Thyroid gland (tissue), 4 donors: ENCODE data around the gene ELAC2. TPM values are rescaled to one million over a fixed set of nuclear protein-coding genes. Genes with fewer than 3 reads are reported as not detected.
A peak's percentile ranks its signal among the peaks of the same experiment; 100 is the strongest.

ENCODE experiments used
- DNase-seq, 2 donors: peaks; one replicate each; pipeline ENCODE4 v3.0.0-alpha.2; 2019
- H3K27ac ChIP-seq, 3 donors: fragments of 200-600 bp; sonication (generic); 1 replicate in 2 of 3; 2 replicates in 1 of 3; pipeline ENCODE4 v1.5.1; 2016 to 2019; ENCODE audit warnings: mild to moderate bottlenecking in 1 of 3, moderate library complexity in 1 of 3
- H3K27me3 ChIP-seq: fragments of 200-600 bp; sonication (generic); one replicate; pipeline ENCODE4 v1.5.1; 2019
- H3K36me3 ChIP-seq, 2 donors: fragments of 200-600 bp; sonication (generic); one replicate each; pipeline ENCODE4 v1.5.1; 2016 to 2019
- H3K4me1 ChIP-seq, 2 donors: fragments of 200-600 bp; sonication (generic); one replicate each; pipeline ENCODE4 v1.5.1; 2017 to 2019
- H3K4me3 ChIP-seq, 3 donors: fragments of 200-600 bp; sonication (generic); replicated peaks in 1 of 3; 1 replicate in 2 of 3; 2 replicates in 1 of 3; pipeline ENCODE4 v1.5.1; 2016; ENCODE audit warnings: mild to moderate bottlenecking in 1 of 3
- H3K9me3 ChIP-seq: fragments of 200-600 bp; sonication (generic); one replicate; pipeline ENCODE4 v1.5.1; 2017
- POLR2A ChIP-seq, 2 donors: fragments of 450-650 bp; IDR thresholded peaks; one replicate each; pipeline ENCODE4 v1.6.1; 2017; ENCODE audit warnings: antibody characterized with exemption in 2 of 2, mild to moderate bottlenecking in 2 of 2, moderate library complexity in 1 of 2
- WGBS, 2 donors: methylation state at CpG; one replicate each; pipeline ENCODE4 v1.1.5; 2017; 5-methylcytosine and 5-hydroxymethylcytosine counted together
- intact Hi-C: fragments of 100-400 bp; cut with DNase I; formaldehyde crosslinking; loops from one replicate; pipeline ENCODE4 v1.15.1; 2023
- total RNA-seq, 4 donors: library from RNA; depleted of rRNA; stranded (reverse); fragments of >200 nt; gene quantifications; one replicate each; pipeline ENCODE4 v1.2.3, GENCODE V29; 2016
- TF ChIP-seq, protein P1 (sequence below), 6 experiments: fragments of 200-600 bp in 3 of 6; fragments of 450-650 bp in 3 of 6; sonication (generic) in 3 of 6; IDR thresholded peaks; one replicate each; pipeline ENCODE4 v1.5.1; 2016 to 2019; ENCODE audit warnings: antibody characterized with exemption in 6 of 6, mild to moderate bottlenecking in 2 of 6, inconsistent platforms in 1 of 6, moderate library complexity in 1 of 6

The ELAC2 gene
- total RNA-seq, 4 donors from 2014 or later = 46.6 to 88.9 (median 84.6) TPM

DNA sequence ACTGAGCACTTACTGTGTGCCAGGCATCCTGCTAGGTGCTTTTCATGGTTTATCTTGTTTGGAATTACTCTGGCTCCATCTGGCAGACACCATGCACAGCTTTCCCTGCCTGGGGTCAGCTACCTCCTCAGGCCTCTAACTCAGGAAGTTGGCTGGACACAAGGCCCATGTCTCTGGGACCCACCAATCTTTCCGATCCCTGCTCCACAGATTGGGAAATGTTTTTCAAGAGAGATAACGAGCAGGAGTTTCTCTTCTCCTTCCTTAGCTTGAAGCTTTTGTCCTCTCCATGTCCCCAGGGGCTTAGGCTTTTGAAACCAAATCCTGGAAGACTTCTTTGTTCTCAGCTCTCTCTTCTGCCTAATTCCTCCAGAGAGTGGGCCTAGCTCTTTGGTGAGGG, 11.5 kb upstream of the ELAC2 start:
- Histone ChIP-seq H3K27me3 (no peaks in the 10 kb centered on the region), H3K27ac (no peak overlapping the region), H3K4me1 (no peaks in the 10 kb centered on the region), H3K4me3 (no peak overlapping the region), H3K36me3 (no peaks in the 10 kb centered on the region), H3K9me3 (no peaks in the 10 kb centered on the region)
- DNase-seq = no peak
- 58 to 63% methylated on average over 2 of the region's 2 CpGs for WGBS, 2 donors
- TF ChIP-seq, protein P1, sequence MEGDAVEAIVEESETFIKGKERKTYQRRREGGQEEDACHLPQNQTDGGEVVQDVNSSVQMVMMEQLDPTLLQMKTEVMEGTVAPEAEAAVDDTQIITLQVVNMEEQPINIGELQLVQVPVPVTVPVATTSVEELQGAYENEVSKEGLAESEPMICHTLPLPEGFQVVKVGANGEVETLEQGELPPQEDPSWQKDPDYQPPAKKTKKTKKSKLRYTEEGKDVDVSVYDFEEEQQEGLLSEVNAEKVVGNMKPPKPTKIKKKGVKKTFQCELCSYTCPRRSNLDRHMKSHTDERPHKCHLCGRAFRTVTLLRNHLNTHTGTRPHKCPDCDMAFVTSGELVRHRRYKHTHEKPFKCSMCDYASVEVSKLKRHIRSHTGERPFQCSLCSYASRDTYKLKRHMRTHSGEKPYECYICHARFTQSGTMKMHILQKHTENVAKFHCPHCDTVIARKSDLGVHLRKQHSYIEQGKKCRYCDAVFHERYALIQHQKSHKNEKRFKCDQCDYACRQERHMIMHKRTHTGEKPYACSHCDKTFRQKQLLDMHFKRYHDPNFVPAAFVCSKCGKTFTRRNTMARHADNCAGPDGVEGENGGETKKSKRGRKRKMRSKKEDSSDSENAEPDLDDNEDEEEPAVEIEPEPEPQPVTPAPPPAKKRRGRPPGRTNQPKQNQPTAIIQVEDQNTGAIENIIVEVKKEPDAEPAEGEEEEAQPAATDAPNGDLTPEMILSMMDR (IDR thresholded peaks at IDR 0.05) = no peak
- TF ChIP-seq POLR2A (IDR thresholded peaks at IDR 0.05) = no peak
- intact Hi-C loops = no loop called here

- intact Hi-C loops = no loop called here
Measured at GRCh38 chr17:13027246-13027645, 9.4 kb upstream of the ELAC2 start.

GRCh38 chr17:13025687-13026086, 7.9 kb upstream of the ELAC2 start:
- no peak for TF ChIP-seq POLR2A (IDR thresholded peaks at IDR 0.05)
- TF ChIP-seq, protein P1 (IDR thresholded peaks at IDR 0.05) = no peak
- Histone ChIP-seq H3K36me3 (no peaks in the 10 kb centered on the region), H3K4me3 (no peak overlapping the region), H3K27ac (no peak overlapping the region), H3K4me1 (no peaks in the 10 kb centered on the region), H3K9me3 (no peaks in the 10 kb centered on the region), H3K27me3 (no peaks in the 10 kb centered on the region)
- no peak for DNase-seq
- intact Hi-C loops = no loop called here

More at GRCh38 chr17:13027246-13027645, 9.4 kb upstream of the ELAC2 start:
- Histone ChIP-seq H3K4me3 (no peak overlapping the region), H3K27ac (no peak overlapping the region), H3K27me3 (no peaks in the 10 kb centered on the region), H3K36me3 (no peaks in the 10 kb centered on the region), H3K4me1 (no peaks in the 10 kb centered on the region), H3K9me3 (no peaks in the 10 kb centered on the region)
- WGBS, 2 donors = 88 to 95% methylated on average over 5 of the region's 5 CpGs
- no peak for DNase-seq
- TF ChIP-seq POLR2A (IDR thresholded peaks at IDR 0.05) = no peak
- TF ChIP-seq, protein P1 (IDR thresholded peaks at IDR 0.05) = no peak

- no peak overlapping the region for H3K4me3 ChIP-seq
- H3K27ac ChIP-seq = no peak overlapping the region
- no peaks in the 10 kb centered on the region for H3K36me3 ChIP-seq
- 81 to 82% methylated on average over 5 of the region's 5 CpGs for WGBS, 2 donors
- H3K9me3 ChIP-seq = no peaks in the 10 kb centered on the region
- H3K27me3 ChIP-seq = no peaks in the 10 kb centered on the region
- no peak for DNase-seq
- intact Hi-C loops = no loop called here
- no peaks in the 10 kb centered on the region for H3K4me1 ChIP-seq
- TF ChIP-seq, protein P1 (IDR thresholded peaks at IDR 0.05) = no peak
- TF ChIP-seq POLR2A (IDR thresholded peaks at IDR 0.05) = no peak
Measured at GRCh38 chr17:13025258-13025627, 7.4 kb upstream of the ELAC2 start.

DNA sequence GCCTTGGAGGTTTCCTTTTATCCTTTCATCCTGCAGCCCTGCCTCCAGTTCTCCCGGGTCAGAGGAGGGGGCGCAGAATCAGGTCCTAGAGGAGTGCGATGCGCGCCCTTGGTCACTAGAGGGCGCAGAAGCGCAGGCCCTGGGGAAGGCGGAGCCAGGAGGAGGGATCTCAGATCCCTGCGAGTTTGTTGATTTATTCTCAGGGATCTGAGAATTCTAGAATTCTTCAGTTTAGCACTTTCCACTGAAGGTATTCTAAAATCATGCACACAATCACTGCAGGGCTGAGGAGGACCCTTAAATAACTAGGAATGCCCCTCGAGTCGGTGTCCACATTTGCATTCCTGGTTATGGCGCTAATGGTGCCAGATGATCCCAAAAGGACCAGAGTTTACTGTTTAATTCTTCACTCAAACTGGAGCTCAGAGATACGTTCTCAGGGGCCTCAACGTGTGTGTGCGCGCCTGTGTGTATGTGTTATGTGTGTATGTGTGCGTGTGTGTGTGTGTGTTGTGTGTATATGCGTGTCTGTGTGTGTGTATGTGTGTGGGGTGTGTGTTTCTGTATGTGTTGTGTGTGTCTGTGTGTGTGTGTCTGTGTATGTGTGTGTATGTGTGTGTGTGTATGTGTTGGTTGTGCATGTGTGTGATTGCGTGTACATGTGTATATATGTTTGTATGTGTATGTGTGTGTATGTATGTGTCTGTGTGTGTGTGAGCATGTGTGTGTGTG, 6.9 kb upstream of the ELAC2 start:
- intact Hi-C loops = no loop called here
- no peaks in the 10 kb centered on the region for H3K4me1 ChIP-seq
- no peaks in the 10 kb centered on the region for H3K27me3 ChIP-seq
- no peak overlapping the region for H3K4me3 ChIP-seq
- DNase-seq = peak; percentile 65 to 69
- H3K36me3 ChIP-seq = no peaks in the 10 kb centered on the region
- no peak overlapping the region for H3K27ac ChIP-seq
- 31 to 37% methylated on average over 19 of the region's 19 CpGs for WGBS, 2 donors
- TF ChIP-seq POLR2A (IDR thresholded peaks at IDR 0.05) = no peak
- TF ChIP-seq, protein P1 (IDR thresholded peaks at IDR 0.05) = peak; percentile 64 to 100 (median 86)
- H3K9me3 ChIP-seq = no peaks in the 10 kb centered on the region
